AG04449 (cell line): ENCODE measurements around the gene MYL1.

Source experiments
- CTCF ChIA-PET: fragments of 350-600 bp; formaldehyde crosslinking; extraction: SDS; loops from one replicate; lab custom pipeline; 2021; ENCODE audit warnings: antibody characterized with exemption; lab: Yijun Ruan, JAX
- POLR2A ChIA-PET: fragments of 400-600, 350-600 bp; formaldehyde crosslinking; extraction: SDS; loops from one replicate; lab custom pipeline; 2020; ENCODE audit warnings: antibody characterized with exemption, inconsistent platforms; lab: Yijun Ruan, JAX
- DNase-seq: peaks from one replicate; pipeline ENCODE4 v3.0.0-alpha.2; 2010; ENCODE audit warnings: low read depth, low spot score
- H3K4me3 ChIP-seq: 2 replicates; pipeline ENCODE4 v1.5.1; 2011; ENCODE audit warnings: low read depth, mild to moderate bottlenecking, control low read depth, low read length
- TF ChIP-seq, protein P1 (sequence below): IDR thresholded peaks from one replicate; pipeline ENCODE4 v1.5.1; 2011; ENCODE audit warnings: mild to moderate bottlenecking, moderate library complexity, low read length, control low read depth, inconsistent platforms; ENCODE audit not compliant: insufficient read depth; ENCODE audit errors: missing control alignments

The MYL1 gene

DNA sequence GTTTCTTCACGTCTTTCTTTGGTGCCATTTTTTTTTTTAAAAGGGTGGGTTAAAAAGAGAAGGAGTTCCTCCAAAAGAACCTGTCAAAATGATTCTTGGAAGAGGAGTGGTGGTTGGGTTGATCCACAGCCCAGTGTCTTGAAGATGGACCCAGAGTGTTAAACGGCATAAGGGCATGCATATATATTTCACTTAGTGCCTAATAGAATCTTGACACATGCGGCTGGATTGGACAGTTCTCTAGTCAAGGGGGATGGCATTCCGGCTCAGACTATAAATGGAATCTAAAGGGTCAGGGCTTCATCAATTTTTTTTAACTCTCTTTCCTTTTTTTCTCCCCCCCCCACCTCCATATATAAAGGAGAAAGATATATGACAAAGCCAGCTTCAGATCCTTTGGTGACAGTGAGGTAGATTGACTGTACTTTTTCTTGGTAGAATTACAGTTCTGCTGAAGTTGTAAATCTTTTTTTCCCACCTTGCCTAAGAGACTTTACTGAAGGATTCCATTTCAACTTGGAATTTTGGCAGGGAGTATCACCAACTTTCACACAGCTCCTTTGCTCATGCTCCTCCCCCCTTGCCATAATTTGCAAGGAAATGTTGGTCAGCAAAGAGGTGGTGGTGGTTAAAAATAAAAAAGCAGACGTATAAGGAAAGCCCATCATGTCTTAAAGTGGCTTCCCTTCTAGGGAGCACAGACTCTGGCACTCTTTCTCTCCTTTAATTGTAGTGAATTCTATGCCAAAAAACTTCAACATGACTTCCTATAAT is at the start of gene MYL1:
Gene MYL1 (minus strand): TSS at position 160 of the 774 bp plus-strand sequence. CDS start 132 bp downstream, at position 28.
- ChIA-PET CTCF (no interaction called here), POLR2A (no interaction called here)
- no peak for DNase-seq
- TF ChIP-seq, protein P1, sequence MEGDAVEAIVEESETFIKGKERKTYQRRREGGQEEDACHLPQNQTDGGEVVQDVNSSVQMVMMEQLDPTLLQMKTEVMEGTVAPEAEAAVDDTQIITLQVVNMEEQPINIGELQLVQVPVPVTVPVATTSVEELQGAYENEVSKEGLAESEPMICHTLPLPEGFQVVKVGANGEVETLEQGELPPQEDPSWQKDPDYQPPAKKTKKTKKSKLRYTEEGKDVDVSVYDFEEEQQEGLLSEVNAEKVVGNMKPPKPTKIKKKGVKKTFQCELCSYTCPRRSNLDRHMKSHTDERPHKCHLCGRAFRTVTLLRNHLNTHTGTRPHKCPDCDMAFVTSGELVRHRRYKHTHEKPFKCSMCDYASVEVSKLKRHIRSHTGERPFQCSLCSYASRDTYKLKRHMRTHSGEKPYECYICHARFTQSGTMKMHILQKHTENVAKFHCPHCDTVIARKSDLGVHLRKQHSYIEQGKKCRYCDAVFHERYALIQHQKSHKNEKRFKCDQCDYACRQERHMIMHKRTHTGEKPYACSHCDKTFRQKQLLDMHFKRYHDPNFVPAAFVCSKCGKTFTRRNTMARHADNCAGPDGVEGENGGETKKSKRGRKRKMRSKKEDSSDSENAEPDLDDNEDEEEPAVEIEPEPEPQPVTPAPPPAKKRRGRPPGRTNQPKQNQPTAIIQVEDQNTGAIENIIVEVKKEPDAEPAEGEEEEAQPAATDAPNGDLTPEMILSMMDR: no peak
- no peak within 1 kb of the TSS for H3K4me3 ChIP-seq

DNA sequence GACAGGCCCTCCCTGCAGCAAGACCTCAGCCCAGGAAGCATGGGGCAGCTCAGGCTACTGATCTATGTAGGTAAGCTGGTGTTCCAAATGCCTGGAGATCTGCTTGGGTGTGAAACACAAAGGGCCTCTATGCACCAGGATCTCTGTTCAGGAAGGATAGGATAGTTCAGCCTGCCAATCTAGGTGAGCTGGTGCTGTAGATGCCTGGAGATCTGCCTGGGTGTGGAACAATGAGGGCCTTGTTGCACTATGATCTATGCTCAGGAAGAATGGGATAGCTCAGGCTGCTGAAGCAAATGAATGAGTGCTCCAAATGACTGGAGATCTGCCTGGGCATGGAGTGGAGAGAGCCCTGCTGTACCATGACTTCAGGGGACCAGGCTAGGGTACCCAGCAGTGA is 48.9 kb upstream of the MYL1 start:
- H3K4me3 ChIP-seq: no peak overlapping the region
- ChIA-PET POLR2A (no interaction called here), CTCF (no interaction called here)
- DNase-seq: no peak
- TF ChIP-seq, protein P1: no peak

DNA sequence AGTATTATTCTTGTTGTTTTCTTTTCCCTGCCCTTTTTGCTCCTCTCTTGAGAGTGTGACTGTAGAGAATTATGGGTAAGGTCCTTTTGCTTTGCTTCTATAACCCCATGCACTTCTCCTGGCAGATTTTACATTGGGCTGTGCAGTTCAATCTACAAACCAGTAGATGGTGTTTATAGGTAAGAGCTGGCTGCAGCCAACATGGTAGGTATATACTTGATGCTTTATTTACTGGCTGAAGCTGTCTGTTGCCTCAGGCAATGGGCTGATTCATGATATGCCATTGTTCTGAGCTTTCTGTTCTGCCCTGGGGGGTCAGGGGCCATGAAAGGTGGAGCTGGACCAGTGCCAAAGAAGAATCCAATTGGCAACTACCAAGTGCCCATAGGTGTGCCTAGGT is 48.3 kb upstream of the MYL1 start:
- no peak for DNase-seq
- POLR2A ChIA-PET: no interaction called here
- H3K4me3 ChIP-seq: no peak overlapping the region
- CTCF ChIA-PET: no interaction called here
- TF ChIP-seq, protein P1: no peak

DNA sequence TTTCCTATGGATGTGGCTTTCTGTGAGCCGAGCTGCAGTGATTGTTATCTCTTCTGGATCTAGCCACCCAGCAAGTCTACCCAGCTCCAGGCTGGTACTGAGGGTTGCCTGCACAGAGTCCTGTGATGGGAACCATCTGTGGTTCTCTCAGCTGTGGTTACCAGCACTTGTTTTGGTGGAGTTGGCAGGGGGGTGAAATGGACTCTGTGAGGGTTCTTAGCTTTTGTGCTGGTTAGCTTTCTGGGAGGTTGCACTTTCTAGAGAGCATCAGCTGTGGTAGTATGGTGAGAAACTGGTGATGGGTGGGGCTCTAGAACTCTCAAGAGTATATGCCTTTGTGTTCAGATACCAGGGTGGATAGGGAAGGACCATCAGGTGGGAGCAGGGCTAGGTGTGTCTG is 45.4 kb upstream of the MYL1 start:
- H3K4me3 ChIP-seq: no peak overlapping the region
- CTCF ChIA-PET: no interaction called here
- POLR2A ChIA-PET: no interaction called here
- TF ChIP-seq, protein P1: no peak
- DNase-seq: no peak

DNA sequence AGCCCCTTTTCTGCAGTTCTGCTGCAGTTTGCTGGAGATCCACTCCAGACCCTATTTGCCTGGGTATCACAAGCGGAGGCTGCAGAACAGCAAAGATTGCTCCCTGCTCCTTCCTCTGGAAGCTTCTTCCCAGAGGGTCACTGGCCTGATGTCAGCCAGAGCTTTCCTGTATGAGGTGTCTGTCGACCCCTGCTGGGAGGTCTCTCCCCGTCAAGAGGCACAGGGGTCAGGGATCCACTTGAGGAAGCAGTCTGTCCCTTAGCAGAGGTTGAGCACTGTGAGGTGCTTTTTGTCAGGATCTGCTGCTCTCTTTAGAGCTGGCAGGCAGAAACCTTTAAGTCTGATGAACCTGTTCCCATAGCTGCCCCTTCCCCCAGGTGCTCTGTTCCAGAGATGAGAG is 42.0 kb upstream of the MYL1 start:
- POLR2A ChIA-PET: no interaction called here
- TF ChIP-seq, protein P1: no peak
- DNase-seq: no peak
- CTCF ChIA-PET: no interaction called here
- no peak overlapping the region for H3K4me3 ChIP-seq

DNA sequence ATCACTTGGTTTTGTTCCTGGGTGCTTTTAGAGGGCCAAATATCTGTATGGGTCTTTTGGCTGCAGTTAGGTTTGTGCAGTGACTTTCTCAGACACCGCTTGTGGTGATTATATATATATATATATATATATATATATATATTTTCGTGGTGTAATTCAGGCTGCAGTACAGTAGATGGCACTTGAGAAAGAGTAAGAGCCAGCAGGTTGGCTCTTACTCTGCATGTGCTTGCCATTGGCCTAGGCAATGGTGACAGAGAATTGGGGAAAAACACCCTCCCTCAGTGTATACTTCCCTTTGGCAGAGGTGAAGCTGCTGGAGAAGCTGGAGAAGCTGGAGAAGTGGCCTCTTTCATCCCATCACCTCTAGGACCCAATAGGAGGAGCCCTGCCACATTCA is 22.2 kb upstream of the MYL1 start:
- no peak for DNase-seq
- POLR2A ChIA-PET: no interaction called here
- TF ChIP-seq, protein P1: no peak
- H3K4me3 ChIP-seq: no peak overlapping the region
- CTCF ChIA-PET: no interaction called here
